ENCODE data around the gene NTNG2.

NTNG2 gene

DNA sequence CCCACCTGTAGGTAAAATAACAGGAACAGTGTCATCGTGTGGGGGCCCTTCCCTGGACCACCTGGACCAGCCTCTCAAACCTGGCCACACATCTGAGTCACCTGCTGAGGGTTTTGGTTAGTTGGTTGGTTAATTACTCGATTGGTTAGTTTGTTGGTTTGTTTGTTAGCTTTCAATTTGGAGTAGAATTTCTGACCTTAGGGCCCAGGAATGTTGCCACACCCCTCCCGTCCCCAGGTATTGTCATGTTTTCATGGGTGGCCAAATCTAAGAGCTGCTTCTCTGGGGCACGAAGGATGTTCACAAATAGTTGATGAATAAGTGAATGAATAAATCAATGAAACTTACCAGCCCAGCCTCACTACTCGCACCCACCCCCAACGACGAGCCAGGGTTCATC, 21.9 kb downstream of the NTNG2 start:
- Histone ChIP-seq H3K36me3 (ENCODE audit: control insufficient read depth, insufficient read depth, low read length) (no peaks in the 10 kb centered on the region), H3K27ac (ENCODE audit: insufficient read depth, low read length, poor library complexity, severe bottlenecking) (no peak overlapping the region), H3K9me3 (ENCODE audit: control insufficient read depth, low read length) (no peaks in the 10 kb centered on the region), H3K4me3 (ENCODE audit: insufficient read depth, low read depth, low read length, poor library complexity, severe bottlenecking) (no peak overlapping the region), H3K27me3 (replicated peaks; ENCODE audit: control insufficient read depth, insufficient read depth, low read length, poor library complexity, severe bottlenecking) (no peaks in the 10 kb centered on the region), H3K4me1 (ENCODE audit: control insufficient read depth, insufficient read depth, low read length, poor library complexity, severe bottlenecking) (no peaks in the 10 kb centered on the region)
- no peak for DNase-seq

DNA sequence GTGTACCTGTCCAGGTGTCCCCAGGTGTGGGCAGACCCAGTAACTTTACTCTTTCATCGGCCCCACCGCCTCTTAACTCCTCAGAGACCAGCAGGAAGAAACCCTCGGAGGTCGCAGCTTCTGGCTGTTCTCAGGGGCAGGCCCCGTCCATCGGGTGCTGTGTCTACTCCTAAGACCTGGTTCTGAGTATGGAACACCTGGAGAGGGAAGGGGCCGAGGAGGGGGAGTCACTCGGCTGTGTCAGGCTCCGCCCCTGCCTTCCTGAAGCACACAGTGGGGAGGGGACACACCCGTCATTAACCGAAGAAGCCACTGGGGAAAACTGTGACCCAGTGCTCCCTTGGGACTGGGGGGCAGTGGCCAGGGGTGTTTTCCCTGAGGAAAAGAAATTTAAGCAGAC, 22.3 kb downstream of the NTNG2 start:
- Histone ChIP-seq H3K36me3 (ENCODE audit: control insufficient read depth, insufficient read depth, low read length) (no peaks in the 10 kb centered on the region), H3K27me3 (replicated peaks; ENCODE audit: control insufficient read depth, insufficient read depth, low read length, poor library complexity, severe bottlenecking) (no peaks in the 10 kb centered on the region), H3K4me1 (ENCODE audit: control insufficient read depth, insufficient read depth, low read length, poor library complexity, severe bottlenecking) (no peaks in the 10 kb centered on the region), H3K9me3 (ENCODE audit: control insufficient read depth, low read length) (no peaks in the 10 kb centered on the region), H3K27ac (ENCODE audit: insufficient read depth, low read length, poor library complexity, severe bottlenecking) (no peak overlapping the region), H3K4me3 (ENCODE audit: insufficient read depth, low read depth, low read length, poor library complexity, severe bottlenecking) (no peak overlapping the region)
- no peak for DNase-seq

DNA sequence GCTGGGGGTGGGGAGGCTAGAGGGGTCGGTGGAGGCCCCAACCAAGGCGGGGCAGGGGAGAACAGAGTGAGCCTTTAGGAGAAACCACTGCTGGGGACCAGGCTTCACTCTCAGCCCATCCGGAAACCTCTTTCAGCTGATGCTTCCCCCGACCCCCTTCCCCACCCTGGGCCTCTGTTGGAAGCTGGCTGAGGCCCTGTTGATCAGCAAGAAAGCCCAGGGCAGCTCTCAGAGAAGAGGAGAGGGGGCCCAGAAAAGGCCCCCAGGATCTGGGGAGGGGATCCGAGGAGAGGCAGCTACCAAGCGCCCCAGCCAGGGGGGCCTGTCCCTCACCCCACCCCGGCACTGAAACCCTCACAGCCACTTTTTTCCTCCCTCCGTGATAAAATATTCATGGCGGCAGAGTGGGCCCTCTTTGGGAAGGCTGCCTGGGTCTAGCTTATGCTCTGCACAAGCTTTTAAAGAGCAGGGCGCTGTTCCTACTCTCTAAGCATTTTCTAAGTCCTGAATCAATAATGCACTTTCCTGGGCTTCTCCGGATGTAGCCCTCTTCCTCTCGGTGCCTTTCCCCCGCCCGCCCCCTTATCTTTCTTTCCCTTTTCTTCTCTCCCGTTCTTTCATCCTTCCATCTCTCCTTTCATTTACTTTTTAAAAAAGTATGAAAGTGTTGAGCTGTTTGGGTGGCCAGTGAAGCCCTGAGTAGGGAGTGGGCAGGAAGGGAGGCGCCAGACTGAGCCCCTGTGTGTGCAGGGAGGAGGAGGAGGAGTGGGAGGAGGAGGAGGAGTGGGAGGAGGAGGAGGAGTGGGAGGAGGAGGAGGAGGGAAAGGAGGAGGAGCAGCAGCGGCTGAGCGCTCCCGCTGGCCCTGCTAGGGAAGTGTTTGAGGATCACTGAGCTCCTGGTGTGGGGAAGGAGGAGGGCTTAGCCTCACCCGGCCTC, 23.5 kb downstream of the NTNG2 start:
- Histone ChIP-seq H3K9me3 (ENCODE audit: control insufficient read depth, low read length) (no peaks in the 10 kb centered on the region), H3K4me1 (ENCODE audit: control insufficient read depth, insufficient read depth, low read length, poor library complexity, severe bottlenecking) (no peaks in the 10 kb centered on the region), H3K27ac (ENCODE audit: insufficient read depth, low read length, poor library complexity, severe bottlenecking) (no peak overlapping the region), H3K27me3 (replicated peaks; ENCODE audit: control insufficient read depth, insufficient read depth, low read length, poor library complexity, severe bottlenecking) (no peaks in the 10 kb centered on the region), H3K4me3 (ENCODE audit: insufficient read depth, low read depth, low read length, poor library complexity, severe bottlenecking) (no peak overlapping the region), H3K36me3 (ENCODE audit: control insufficient read depth, insufficient read depth, low read length) (no peaks in the 10 kb centered on the region)
- no peak for DNase-seq

DNA sequence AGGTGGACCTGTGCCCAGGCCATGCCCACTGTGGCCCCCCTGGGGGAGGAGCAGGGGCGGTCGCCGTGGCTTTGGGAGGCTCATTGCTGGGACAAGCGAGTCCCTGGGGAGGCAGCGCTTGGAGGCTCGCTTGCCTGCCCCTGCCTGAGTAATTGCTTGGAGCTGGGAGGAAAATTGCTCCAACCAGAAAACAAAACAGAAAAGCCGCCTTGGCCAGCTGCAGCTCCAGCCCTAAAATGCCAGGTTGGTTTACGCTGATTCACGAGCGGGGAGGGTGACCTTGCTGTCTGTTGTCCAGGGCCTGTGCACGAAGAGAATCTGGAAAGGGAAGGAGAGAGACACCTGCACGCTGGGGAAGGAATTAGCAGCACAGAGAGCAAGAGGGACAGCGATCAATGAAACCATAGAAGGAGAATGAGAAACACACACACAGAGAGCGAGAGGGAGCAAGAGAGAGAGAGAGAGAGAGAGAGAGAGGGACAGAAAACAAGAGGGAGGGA, 25.3 kb downstream of the NTNG2 start:
- Histone ChIP-seq H3K4me3 (ENCODE audit: insufficient read depth, low read depth, low read length, poor library complexity, severe bottlenecking) (no peak overlapping the region), H3K9me3 (ENCODE audit: control insufficient read depth, low read length) (no peaks in the 10 kb centered on the region), H3K27me3 (replicated peaks; ENCODE audit: control insufficient read depth, insufficient read depth, low read length, poor library complexity, severe bottlenecking) (no peaks in the 10 kb centered on the region), H3K27ac (ENCODE audit: insufficient read depth, low read length, poor library complexity, severe bottlenecking) (no peak overlapping the region), H3K36me3 (ENCODE audit: control insufficient read depth, insufficient read depth, low read length) (no peaks in the 10 kb centered on the region), H3K4me1 (ENCODE audit: control insufficient read depth, insufficient read depth, low read length, poor library complexity, severe bottlenecking) (no peaks in the 10 kb centered on the region)
- no peak for DNase-seq

DNA sequence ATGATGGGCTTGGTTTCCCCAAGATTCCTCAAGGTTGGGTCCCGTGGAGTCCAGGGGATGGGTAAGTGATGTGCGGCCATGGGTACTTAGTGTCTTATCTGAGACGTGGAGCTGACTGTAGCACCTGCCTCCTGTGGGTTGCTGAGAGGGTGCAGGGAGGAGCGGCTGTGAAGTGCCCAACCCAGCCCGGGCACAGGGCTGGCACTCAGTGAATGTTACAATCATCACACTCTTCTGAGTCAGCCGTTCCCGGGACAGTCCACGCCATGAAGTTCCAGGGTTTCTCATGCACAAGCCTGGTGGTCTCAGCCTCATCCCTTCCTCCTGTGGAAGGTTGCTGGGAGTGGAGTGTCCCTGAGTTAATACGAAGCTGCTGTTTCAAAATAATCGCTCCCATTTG, 29.1 kb downstream of the NTNG2 start:
- Histone ChIP-seq H3K36me3 (ENCODE audit: control insufficient read depth, insufficient read depth, low read length) (no peaks in the 10 kb centered on the region), H3K4me1 (ENCODE audit: control insufficient read depth, insufficient read depth, low read length, poor library complexity, severe bottlenecking) (no peaks in the 10 kb centered on the region), H3K27me3 (replicated peaks; ENCODE audit: control insufficient read depth, insufficient read depth, low read length, poor library complexity, severe bottlenecking) (no peaks in the 10 kb centered on the region), H3K4me3 (ENCODE audit: insufficient read depth, low read depth, low read length, poor library complexity, severe bottlenecking) (no peak overlapping the region), H3K27ac (ENCODE audit: insufficient read depth, low read length, poor library complexity, severe bottlenecking) (no peak overlapping the region), H3K9me3 (ENCODE audit: control insufficient read depth, low read length) (no peaks in the 10 kb centered on the region)
- DNase-seq, result no peak

DNA sequence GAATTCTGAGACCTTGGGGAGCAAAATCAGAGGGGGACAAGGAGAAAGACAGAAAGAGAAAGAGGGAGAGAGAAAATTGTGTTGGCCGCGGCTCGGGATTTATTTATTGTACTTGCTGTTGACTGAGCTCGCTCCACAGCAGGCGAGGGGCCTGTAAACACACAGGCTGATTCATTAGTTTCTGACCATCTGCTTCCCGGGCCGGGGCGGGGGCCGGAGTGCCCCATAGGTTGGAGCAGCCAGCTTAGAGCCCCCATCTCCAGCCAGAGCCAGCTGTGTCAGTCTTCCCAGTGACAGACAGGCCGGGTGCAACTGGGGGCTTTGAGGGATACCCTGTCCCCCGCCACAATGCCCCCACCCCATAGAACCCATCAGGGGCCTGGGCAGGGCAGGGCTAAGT, 30.9 kb downstream of the NTNG2 start:
- DNase-seq, result no peak
- no peaks in the 10 kb centered on the region for H3K9me3 ChIP-seq (ENCODE audit: control insufficient read depth, low read length)
- no peak overlapping the region for H3K4me3 ChIP-seq (ENCODE audit: insufficient read depth, low read depth, low read length, poor library complexity, severe bottlenecking)
- peaks cover 3% of the 10 kb centered on the region for H3K27me3 ChIP-seq (replicated peaks; ENCODE audit: control insufficient read depth, insufficient read depth, low read length, poor library complexity, severe bottlenecking)
- no peak overlapping the region for H3K27ac ChIP-seq (ENCODE audit: insufficient read depth, low read length, poor library complexity, severe bottlenecking)
- no peaks in the 10 kb centered on the region for H3K4me1 ChIP-seq (ENCODE audit: control insufficient read depth, insufficient read depth, low read length, poor library complexity, severe bottlenecking)
- H3K36me3 ChIP-seq (ENCODE audit: control insufficient read depth, insufficient read depth, low read length), result no peaks in the 10 kb centered on the region

DNA sequence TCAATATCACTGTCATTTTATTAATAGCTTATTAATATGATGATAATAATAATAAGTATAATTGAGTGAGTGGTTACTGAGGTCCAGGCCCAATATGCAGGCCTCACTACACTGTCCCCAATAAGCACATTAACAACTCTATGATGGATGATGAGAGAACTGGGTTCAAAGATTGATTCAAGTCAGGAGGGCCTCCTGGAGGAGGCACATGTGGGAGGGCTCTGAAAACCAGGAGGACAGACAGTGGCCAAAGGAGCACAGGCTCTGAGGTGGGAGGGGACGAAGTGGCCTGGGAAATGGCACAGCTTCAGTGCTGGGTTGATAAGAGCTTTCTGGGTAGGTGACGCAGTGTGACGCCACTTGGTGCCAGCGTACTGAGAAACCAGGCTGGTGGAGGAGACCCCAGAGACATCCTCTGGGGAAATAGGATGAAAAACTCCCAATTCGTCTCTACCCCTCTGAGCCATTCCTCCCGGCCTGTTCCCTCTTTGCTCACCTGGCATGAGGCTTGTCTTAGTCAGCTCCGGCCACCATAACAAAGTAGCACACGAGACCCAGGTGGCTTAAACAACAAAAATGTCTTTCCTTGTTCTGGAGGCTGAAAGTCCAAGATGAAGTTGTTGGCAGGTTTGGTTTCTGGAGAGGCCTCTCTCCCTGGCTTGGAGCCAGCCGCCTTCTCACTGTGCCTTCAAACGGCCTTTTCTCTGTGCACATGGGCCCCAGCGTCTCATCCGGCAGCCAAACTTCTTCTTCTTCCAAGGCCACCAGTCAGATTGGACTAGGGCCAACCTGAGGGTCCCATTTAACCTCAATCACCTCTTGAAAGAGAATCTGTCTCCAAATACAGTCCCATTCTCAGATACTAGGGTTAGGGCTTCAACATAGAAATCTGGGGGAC, 31.6 kb downstream of the NTNG2 start:
- Histone ChIP-seq H3K9me3 (ENCODE audit: control insufficient read depth, low read length) (no peaks in the 10 kb centered on the region), H3K36me3 (ENCODE audit: control insufficient read depth, insufficient read depth, low read length) (no peaks in the 10 kb centered on the region), H3K27ac (ENCODE audit: insufficient read depth, low read length, poor library complexity, severe bottlenecking) (no peak overlapping the region), H3K4me1 (ENCODE audit: control insufficient read depth, insufficient read depth, low read length, poor library complexity, severe bottlenecking) (no peaks in the 10 kb centered on the region), H3K4me3 (ENCODE audit: insufficient read depth, low read depth, low read length, poor library complexity, severe bottlenecking) (no peak overlapping the region), H3K27me3 (replicated peaks; ENCODE audit: control insufficient read depth, insufficient read depth, low read length, poor library complexity, severe bottlenecking) (peaks cover 3% of the 10 kb centered on the region)
- DNase-seq, result no peak

DNA sequence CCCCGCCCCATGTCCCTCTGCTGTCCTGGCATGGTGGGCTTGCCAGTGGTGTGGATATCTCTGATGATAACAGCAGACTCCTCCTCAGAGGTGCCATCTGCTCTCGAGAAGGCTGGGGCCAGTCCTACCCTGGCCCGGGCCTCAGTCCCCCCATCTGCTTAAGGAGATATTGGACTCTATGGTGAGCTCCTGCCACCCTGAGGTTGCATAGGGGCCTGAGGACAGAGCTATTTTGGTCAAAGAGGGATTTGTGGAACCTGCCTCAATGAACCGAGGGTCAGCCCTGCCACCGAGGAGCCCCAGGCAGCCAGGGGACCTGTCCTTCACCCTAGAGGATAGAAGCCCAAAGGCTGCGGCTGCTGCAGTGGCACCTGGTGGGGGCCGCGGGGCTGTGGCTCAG, 32.6 kb downstream of the NTNG2 start:
- Histone ChIP-seq H3K27ac (ENCODE audit: insufficient read depth, low read length, poor library complexity, severe bottlenecking) (no peak overlapping the region), H3K9me3 (ENCODE audit: control insufficient read depth, low read length) (no peaks in the 10 kb centered on the region), H3K4me3 (ENCODE audit: insufficient read depth, low read depth, low read length, poor library complexity, severe bottlenecking) (no peak overlapping the region), H3K27me3 (replicated peaks; ENCODE audit: control insufficient read depth, insufficient read depth, low read length, poor library complexity, severe bottlenecking) (peaks cover 3% of the 10 kb centered on the region), H3K36me3 (ENCODE audit: control insufficient read depth, insufficient read depth, low read length) (no peaks in the 10 kb centered on the region), H3K4me1 (ENCODE audit: control insufficient read depth, insufficient read depth, low read length, poor library complexity, severe bottlenecking) (no peaks in the 10 kb centered on the region)
- no peak for DNase-seq

DNA sequence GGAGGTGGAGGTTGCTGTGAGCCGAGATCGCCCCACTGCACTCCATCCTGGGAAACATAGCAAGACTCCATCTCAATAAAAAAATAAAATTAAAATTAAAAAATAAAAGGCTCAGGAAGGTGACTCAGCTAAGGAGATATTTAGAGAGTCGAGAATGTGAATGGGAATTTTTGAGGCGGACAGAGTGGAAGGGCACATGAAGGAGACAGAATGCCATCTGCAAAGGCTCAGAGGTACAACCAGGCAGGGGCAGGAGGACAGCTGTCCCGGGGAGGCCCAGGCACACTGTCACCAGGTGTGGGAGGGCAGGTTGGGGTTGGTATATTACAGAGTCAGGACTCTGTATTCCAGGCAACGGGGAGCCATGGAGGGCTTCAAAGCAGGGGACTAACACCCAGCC, 35.5 kb downstream of the NTNG2 start:
- H3K27ac ChIP-seq (ENCODE audit: insufficient read depth, low read length, poor library complexity, severe bottlenecking), result no peak overlapping the region
- peaks cover 3% of the 10 kb centered on the region for H3K27me3 ChIP-seq (replicated peaks; ENCODE audit: control insufficient read depth, insufficient read depth, low read length, poor library complexity, severe bottlenecking)
- H3K4me1 ChIP-seq (ENCODE audit: control insufficient read depth, insufficient read depth, low read length, poor library complexity, severe bottlenecking), result no peaks in the 10 kb centered on the region
- no peak for DNase-seq
- H3K4me3 ChIP-seq (ENCODE audit: insufficient read depth, low read depth, low read length, poor library complexity, severe bottlenecking), result no peak overlapping the region
- H3K9me3 ChIP-seq (ENCODE audit: control insufficient read depth, low read length), result no peaks in the 10 kb centered on the region
- no peaks in the 10 kb centered on the region for H3K36me3 ChIP-seq (ENCODE audit: control insufficient read depth, insufficient read depth, low read length)
